ENCODE measurements around the gene GPR83. TPM values are rescaled to one million over a fixed set of nuclear protein-coding genes. Genes with fewer than 3 reads are reported as not detected.
"Not testable (repeated sequence)": the region's sequence is repeated elsewhere in the genome, so short reads cannot be mapped to it uniquely, and the experiment has no call there.

Gene GPR83
- total RNA-seq, 1 experiment from 2014 or later, result not detected

DNA sequence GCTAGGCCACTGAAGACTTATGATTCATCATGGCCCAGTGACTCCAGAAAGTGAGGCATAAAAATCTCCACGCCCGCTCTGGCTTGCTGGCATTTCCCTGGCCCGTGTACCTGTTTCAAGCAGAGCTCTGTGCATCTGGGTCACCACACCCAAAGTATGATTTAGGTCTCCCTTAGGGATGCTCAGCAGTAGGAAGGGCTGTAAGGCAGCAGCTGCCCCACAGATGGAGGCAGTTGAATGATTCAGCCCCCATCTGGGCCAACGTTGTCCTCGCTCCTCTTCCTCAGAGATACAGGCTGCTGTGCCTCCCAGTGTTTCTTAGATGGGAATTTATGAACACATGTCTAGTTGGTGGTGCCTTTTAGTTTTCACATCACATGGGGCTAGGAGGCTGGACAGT, 21.6 kb downstream of the GPR83 start:
- Histone ChIP-seq H3K4me1 (replicated peaks; ENCODE audit: insufficient read depth) (no peaks in the 10 kb centered on the region), H3K36me3 (ENCODE audit: low read depth) (no peaks in the 10 kb centered on the region), H3K4me2 (no peak overlapping the region), H3K9me2 (ENCODE audit: insufficient read depth) (no peaks in the 10 kb centered on the region), H3K4me3 (no peak overlapping the region), H3K27me3 (ENCODE audit: insufficient read depth, low read depth) (peaks cover 47% of the 10 kb centered on the region), H4K20me1 (ENCODE audit: insufficient read depth) (no peaks in the 10 kb centered on the region), H3K9me3 (ENCODE audit: insufficient read depth, low read depth) (no peaks in the 10 kb centered on the region), H3F3A (ENCODE audit: insufficient read depth, low read depth) (no peaks in the 10 kb centered on the region), H2AFZ (no peak overlapping the region), H3K27ac (no peak overlapping the region), H3K79me2 (ENCODE audit: low read depth) (no peaks in the 10 kb centered on the region)
- intact Hi-C loops (cut with micrococcal nuclease; ENCODE audit: unreplicated experiment), result loop anchor here (5.0 kb wide), 1 partner anchor 1218 kb away; no protein-coding TSS in a partner anchor
- BruUV-seq (replicated peaks), result no TSS peak
- ChIA-PET POLR2A (ENCODE audit: unreplicated experiment) (interaction anchor here (0.7 kb wide), 1 partner anchor 22 kb away, joined by 3 read pairs; no protein-coding TSS in a partner anchor), CTCF (no interaction called here)
- DNase-seq, result peak in 1 of 2 experiments; percentile 15
- TF ChIP-seq EZH2 (IDR thresholded peaks at IDR 0.05; ENCODE audit: low read depth), result no peak
- no peak for TF ChIP-seq CTCF (conservative IDR thresholded peaks at IDR 0.05)

DNA sequence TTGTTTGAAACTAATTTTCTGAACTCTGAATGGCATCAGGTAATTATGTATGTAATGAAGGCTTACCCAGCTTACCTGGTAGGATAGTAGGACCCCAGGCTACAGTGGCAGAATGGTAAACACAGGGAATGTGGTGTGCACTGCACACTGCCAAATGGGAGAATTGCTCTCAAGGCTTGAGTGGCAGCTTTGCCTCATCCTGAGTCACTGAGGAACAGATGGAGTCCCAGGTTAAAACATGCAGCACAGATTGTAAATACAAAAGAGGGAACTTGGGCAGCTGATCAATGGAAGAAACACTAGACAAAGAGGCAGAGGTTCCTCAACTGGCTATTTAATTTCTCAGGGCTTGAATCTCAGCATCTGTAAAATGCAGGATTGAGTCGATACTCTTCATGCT, 24.4 kb downstream of the GPR83 start:
- no TSS peak for BruUV-seq (replicated peaks)
- POLR2A ChIA-PET (ENCODE audit: unreplicated experiment), result no interaction called here
- DNase-seq, result no peak

DNA sequence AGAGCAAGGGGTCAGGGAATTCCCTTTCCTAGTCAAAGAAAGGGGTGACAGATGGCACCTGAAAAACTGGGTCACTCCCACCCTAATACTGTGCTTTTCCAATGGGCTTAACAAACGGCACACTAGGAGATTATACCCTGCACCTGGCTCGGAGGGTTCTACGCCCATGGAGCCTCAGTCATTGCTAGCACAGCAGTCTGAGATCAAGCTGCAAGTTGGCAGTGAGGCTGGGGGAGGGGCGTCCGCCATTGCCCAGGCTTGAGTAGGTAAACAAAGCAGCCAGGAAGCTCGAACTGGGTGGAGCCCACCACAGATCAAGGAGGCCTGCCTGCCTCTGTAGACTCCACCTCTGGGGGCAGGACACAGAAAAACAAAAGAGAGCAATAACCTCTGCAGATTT, 30.6 kb downstream of the GPR83 start:
- H3F3A ChIP-seq (ENCODE audit: insufficient read depth, low read depth); H3K27ac ChIP-seq; POLR2A ChIA-PET (ENCODE audit: unreplicated experiment); H3K79me2 ChIP-seq (ENCODE audit: low read depth); H3K36me3 ChIP-seq (ENCODE audit: low read depth); H2AFZ ChIP-seq; H3K4me3 ChIP-seq; H3K4me1 ChIP-seq (replicated peaks; ENCODE audit: insufficient read depth); H4K20me1 ChIP-seq (ENCODE audit: insufficient read depth); H3K4me2 ChIP-seq; DNase-seq; BruUV-seq (replicated peaks); CTCF ChIA-PET; H3K9me2 ChIP-seq (ENCODE audit: insufficient read depth); H3K9me3 ChIP-seq (ENCODE audit: insufficient read depth, low read depth); intact Hi-C loops (cut with micrococcal nuclease; ENCODE audit: unreplicated experiment): not testable (repeated sequence)
- peaks cover 25% of the 10 kb centered on the region for H3K27me3 ChIP-seq (ENCODE audit: insufficient read depth, low read depth)

More for the DNA sequence above, 24.4 kb downstream of the GPR83 start:
- H3K79me2 ChIP-seq (ENCODE audit: low read depth), result no peaks in the 10 kb centered on the region
- H3K4me3 ChIP-seq, result no peak overlapping the region
- no peaks in the 10 kb centered on the region for H3K4me1 ChIP-seq (replicated peaks; ENCODE audit: insufficient read depth)
- H3K4me2 ChIP-seq, result no peak overlapping the region
- no peak for TF ChIP-seq CTCF (conservative IDR thresholded peaks at IDR 0.05)
- no peak for TF ChIP-seq EZH2 (IDR thresholded peaks at IDR 0.05; ENCODE audit: low read depth)
- intact Hi-C loops (cut with micrococcal nuclease; ENCODE audit: unreplicated experiment), result loop anchor here (5.0 kb wide), 1 partner anchor 1220 kb away; no protein-coding TSS in a partner anchor
- H3K27me3 ChIP-seq (ENCODE audit: insufficient read depth, low read depth), result peaks cover 50% of the 10 kb centered on the region
- H4K20me1 ChIP-seq (ENCODE audit: insufficient read depth), result no peaks in the 10 kb centered on the region
- no peaks in the 10 kb centered on the region for H3F3A ChIP-seq (ENCODE audit: insufficient read depth, low read depth)
- CTCF ChIA-PET, result no interaction called here
- H3K36me3 ChIP-seq (ENCODE audit: low read depth), result no peaks in the 10 kb centered on the region
- H3K9me3 ChIP-seq (ENCODE audit: insufficient read depth, low read depth), result no peaks in the 10 kb centered on the region
- no peak overlapping the region for H3K27ac ChIP-seq
- H3K9me2 ChIP-seq (ENCODE audit: insufficient read depth), result no peaks in the 10 kb centered on the region
- H2AFZ ChIP-seq, result no peak overlapping the region

- H3K9me2 ChIP-seq (ENCODE audit: insufficient read depth); intact Hi-C loops (cut with micrococcal nuclease; ENCODE audit: unreplicated experiment); BruUV-seq (replicated peaks); H3F3A ChIP-seq (ENCODE audit: insufficient read depth, low read depth); H3K27me3 ChIP-seq (ENCODE audit: insufficient read depth, low read depth); H3K27ac ChIP-seq; H3K36me3 ChIP-seq (ENCODE audit: low read depth); POLR2A ChIA-PET (ENCODE audit: unreplicated experiment); H2AFZ ChIP-seq; CTCF ChIA-PET; H4K20me1 ChIP-seq (ENCODE audit: insufficient read depth); H3K4me3 ChIP-seq; H3K79me2 ChIP-seq (ENCODE audit: low read depth); H3K9me3 ChIP-seq (ENCODE audit: insufficient read depth, low read depth); H3K4me2 ChIP-seq; H3K4me1 ChIP-seq (replicated peaks; ENCODE audit: insufficient read depth); DNase-seq: not testable (repeated sequence)
Measured at GRCh38 chr11:94350850-94351563, 50.2 kb downstream of the GPR83 start.

DNA sequence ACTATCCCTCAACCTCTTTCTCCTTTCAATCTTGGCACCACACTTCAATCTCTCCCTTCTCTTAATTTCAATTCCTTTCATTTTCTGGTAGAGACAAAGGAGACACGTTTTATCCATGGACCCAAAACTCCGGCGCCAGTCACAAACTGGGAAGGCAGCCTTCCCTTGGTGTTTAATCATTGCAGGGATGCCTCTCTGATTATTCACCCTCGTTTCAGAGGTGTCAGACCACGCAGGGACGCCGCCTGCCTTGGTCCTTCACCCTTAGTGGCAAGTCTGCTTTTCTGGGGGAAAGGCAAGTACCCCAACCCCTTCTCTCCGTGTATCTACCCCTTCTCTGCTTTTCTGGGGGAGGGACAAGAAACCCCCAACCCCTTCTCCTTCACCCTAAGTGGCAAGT, 54.9 kb downstream of the GPR83 start:
- BruUV-seq (replicated peaks); H3K79me2 ChIP-seq (ENCODE audit: low read depth); H3K27ac ChIP-seq; H3K9me3 ChIP-seq (ENCODE audit: insufficient read depth, low read depth); CTCF ChIA-PET; H3K27me3 ChIP-seq (ENCODE audit: insufficient read depth, low read depth); H3K36me3 ChIP-seq (ENCODE audit: low read depth); H3K4me2 ChIP-seq; DNase-seq; H3K9me2 ChIP-seq (ENCODE audit: insufficient read depth); H4K20me1 ChIP-seq (ENCODE audit: insufficient read depth); intact Hi-C loops (cut with micrococcal nuclease; ENCODE audit: unreplicated experiment); POLR2A ChIA-PET (ENCODE audit: unreplicated experiment); H3K4me3 ChIP-seq; H3F3A ChIP-seq (ENCODE audit: insufficient read depth, low read depth); H3K4me1 ChIP-seq (replicated peaks; ENCODE audit: insufficient read depth); H2AFZ ChIP-seq: not testable (repeated sequence)

Measured in PC-9 (cell line).